Occipital lobe (tissue), 2 donors: ENCODE measurements around the gene ARHGEF12. TPM values are rescaled to one million over a fixed set of nuclear protein-coding genes. Genes with fewer than 3 reads are reported as not detected.
"Not testable (repeated sequence)": the region's sequence is repeated elsewhere in the genome, so short reads cannot be mapped to it uniquely, and the experiment has no call there.

Experiments
- DNase-seq: peaks from one replicate; lab custom pipeline; 2025; lab: John Stamatoyannopoulos, UW
- total RNA-seq: library from RNA; depleted of rRNA; stranded (reverse); fragments of >200 nt; gene quantifications from one replicate; pipeline ENCODE4 v1.2.3, GENCODE V29; 2014

Gene ARHGEF12
- total RNA-seq, 1 donor from 2014 or later: 235 TPM

GRCh38 chr11:120484722-120485121 is 148.5 kb downstream of the ARHGEF12 start:
- no peak for DNase-seq

- DNase-seq: no peak
Measured at GRCh38 chr11:120486138-120486537, 149.9 kb downstream of the ARHGEF12 start.

- DNase-seq: no peak
Measured at GRCh38 chr11:120489799-120490198, 153.6 kb downstream of the ARHGEF12 start.

- no peak for DNase-seq
Measured at GRCh38 chr11:120492486-120492885, 156.3 kb downstream of the ARHGEF12 start.

GRCh38 chr11:120494595-120494994 is 158.4 kb downstream of the ARHGEF12 start:
- DNase-seq: no peak

GRCh38 chr11:120499088-120499487 is 162.9 kb downstream of the ARHGEF12 start:
- no peak for DNase-seq

DNA sequence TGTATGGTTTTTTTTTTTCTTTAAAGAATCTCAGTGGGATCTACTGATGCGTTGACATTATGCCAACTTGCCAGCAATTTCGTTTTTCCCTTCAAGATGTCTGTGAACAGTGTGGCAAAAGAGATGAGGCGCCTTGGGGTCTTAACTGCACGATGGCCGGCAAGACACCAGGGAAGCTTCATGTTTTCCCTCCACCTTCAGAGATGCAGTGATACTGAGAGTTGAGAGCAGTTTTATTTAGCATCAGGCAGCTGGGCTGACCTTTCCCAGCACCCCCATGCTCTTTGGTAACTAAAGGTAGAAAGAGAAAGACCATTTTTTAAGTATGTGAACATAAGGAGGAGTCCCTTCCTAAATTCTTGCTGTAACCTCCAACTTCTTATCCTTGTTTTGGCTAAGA is 163.6 kb downstream of the ARHGEF12 start:
- DNase-seq: no peak

GRCh38 chr11:120500414-120501071 is 164.3 kb downstream of the ARHGEF12 start:
- DNase-seq: no peak

GRCh38 chr11:120501440-120501839 is 165.2 kb downstream of the ARHGEF12 start:
- DNase-seq: no peak

GRCh38 chr11:120501976-120502755 is 166.0 kb downstream of the ARHGEF12 start:
- no peak for DNase-seq

GRCh38 chr11:120503529-120503928 is 167.3 kb downstream of the ARHGEF12 start:
- DNase-seq: not testable (repeated sequence)

DNA sequence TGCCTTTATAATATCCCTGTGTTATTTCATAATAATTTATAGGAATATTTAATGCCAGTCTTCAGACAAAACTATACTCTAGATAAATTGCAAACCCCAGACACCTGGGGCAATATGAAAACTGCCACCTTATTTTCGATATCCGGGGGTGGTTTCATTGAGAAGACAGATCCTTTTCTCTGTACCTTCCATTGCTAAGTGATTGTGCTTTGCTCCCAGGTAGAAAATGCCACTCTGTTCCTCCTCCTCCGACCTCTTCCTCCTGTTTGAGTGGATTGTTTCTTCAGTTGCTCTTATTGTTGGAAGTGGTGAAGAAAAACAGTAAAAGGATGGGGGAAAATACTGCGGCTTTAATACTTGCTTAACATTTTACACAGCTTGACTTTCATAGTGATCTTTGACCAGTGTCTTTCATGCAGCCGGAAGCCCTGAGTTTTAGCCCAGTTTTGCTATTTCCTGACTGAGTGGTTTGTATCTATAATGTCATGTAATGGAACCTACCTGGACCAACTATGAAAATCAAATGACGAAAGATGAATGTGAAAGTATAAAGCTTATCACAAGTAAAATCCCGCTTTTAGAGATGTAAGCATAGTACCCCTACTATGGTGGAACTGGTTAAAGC is 169.7 kb downstream of the ARHGEF12 start:
- no peak for DNase-seq

GRCh38 chr11:120509346-120510053 is 173.3 kb downstream of the ARHGEF12 start:
- DNase-seq: no peak

DNA sequence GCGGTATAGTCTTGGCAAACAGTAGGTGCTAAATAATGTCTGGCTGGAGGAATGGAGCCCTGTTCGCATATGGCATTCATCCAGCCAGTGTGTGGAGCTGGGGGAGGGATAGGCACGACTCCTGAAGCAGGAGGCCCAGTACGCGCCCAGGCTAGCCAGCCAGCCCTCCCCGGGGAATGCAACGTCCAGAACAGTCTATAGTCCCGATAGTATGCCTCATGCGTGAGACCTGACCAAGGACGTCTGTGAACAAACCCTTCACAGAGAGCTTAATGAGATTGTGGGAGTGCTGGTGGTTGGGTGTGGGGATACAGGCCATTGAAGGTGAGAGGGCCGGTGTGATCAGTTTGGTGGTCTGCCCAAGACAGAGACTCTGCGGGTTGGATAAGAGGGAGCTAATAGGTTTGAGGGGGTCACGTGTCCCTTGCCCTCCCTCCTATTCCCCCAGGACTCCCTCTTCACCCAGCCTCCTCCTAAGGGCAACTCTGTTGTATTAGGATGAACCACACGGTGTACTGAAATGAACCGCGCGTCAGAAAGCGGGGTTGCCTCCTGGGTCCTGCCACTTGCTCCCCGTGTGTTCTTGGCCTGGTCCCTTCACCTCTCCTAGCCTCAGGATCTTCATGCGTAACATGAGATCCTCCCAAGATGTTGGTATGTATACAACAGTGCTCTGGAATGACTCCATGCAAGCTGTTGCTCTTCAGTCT is 174.3 kb downstream of the ARHGEF12 start:
- no peak for DNase-seq

DNA sequence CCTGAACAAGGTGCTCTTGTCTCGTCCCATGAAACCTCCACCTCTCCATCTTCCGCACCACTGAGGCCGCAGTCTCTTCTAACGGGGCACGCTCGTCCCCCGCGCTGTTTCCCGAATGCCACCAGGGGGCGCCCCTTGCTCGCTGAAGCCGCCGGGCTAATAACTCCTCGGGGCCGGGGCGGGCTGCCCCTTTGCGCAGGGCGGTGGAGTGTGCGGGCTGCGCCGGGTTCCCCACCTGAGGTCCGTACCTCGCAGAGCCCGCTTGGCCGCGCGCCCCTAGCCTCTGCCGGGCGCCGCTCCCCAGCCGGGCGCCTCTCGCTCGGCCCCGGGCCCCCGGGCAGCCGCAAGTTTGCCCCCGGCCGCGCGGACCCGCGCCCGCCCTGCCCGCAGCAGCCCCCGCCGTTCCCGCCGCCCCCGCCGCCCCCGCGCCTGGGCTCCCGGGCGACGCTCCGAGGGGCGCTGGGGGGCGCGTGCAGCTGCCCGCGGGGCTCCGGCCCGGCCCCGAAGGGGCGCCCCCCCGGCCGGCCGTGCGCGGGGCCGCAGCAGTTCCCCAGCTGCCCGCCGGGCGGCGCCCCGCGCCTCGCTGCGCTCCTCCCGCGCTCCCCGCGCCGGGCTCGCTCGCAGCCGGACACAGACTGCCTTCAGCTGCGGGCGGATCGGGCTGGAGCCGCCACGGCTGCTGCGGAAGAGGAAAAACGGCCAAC is 175.1 kb downstream of the ARHGEF12 start, which contains the start of gene GRIK4:
Gene GRIK4 (plus strand): TSS at position 633 of the 704 bp plus-strand sequence. CDS start 148,571 bp downstream, outside the sequence.
- peak; percentile 61 for DNase-seq

- DNase-seq: no peak
Measured at GRCh38 chr11:120511820-120512738, 175.9 kb downstream of the ARHGEF12 start.

GRCh38 chr11:120512739-120513435 is 176.7 kb downstream of the ARHGEF12 start:
- DNase-seq: no peak

DNA sequence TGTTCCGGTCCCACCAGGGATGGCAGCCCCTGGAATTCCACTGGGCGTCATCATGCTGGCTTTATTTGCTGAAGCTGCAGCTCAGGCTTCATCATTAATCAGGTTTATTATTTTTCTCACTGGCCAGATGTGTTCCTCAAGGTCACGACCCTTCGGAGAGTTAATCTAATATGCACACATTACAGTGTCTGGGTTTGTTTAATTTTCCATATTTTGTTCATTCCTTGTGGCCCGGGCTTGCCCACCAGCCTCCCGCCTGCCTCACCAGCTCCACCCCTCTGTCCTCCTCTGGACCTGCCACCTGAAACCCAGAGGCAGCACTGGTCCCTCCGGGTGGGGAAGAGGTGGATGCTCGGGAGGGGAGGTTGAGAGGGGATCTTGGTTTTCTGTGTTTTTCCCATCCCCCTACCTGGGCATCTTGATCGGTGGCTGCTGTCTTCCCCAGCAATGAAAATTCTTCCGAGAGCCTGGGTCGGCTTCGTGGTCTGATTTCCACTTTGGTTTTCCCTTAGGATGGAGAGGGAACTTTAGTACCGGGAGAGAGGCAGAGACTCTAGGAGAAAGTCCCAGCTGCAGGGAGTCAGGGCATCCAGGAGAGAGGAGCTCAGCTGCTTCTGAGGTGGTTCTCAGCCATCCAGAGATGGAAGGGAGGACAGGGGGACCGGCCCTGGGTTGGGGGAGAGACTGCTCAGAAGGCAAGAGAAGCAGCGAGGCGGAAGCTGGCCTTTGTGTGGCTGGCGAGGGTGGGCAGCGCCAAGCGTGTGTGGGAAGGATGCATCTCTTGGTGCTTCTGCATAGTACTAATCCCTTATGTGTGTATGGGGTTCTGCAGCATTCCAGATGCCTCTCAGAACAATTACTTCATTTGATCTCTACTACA is 177.5 kb downstream of the ARHGEF12 start:
- no peak for DNase-seq
